ENCODE data around the gene PPP1R18. TPM values are rescaled to one million over a fixed set of nuclear protein-coding genes. Genes with fewer than 3 reads are reported as not detected.
A peak's percentile ranks its signal among the peaks of the same experiment; 100 is the strongest.

Gene PPP1R18
- total and polyA plus RNA-seq, 2 of the 4 experiments (the other 2 are of a cell fraction), result 31.9 to 134 TPM

GRCh38 chr6:30672445-30673253 lies 13.8 kb downstream of the PPP1R18 start, which contains the start of gene DHX16:
Gene DHX16, minus strand, starts transcription at chr6:30673006. Its CDS starts 165 bp downstream, at chr6:30672841.
- Histone ChIP-seq H3K14ac (replicated peaks; ENCODE audit: low read depth, low read length) (peak within 1 kb of the TSS; percentile 66), H3K9ac (ENCODE audit: low read depth, low read length) (peak within 1 kb of the TSS; percentile 83), H2BK15ac (ENCODE audit: low read depth, low read length) (no peak within 1 kb of the TSS), H3K23ac (ENCODE audit: low read depth, low read length) (peak within 1 kb of the TSS; percentile 73), H3K4me1 (ENCODE audit: control insufficient read depth, insufficient read depth, low read length) (peaks cover 3% of the 10 kb centered on the region; the same call in 1 of the 2 replicates), H2AK5ac (ENCODE audit: low read depth, low read length) (peak within 1 kb of the TSS; percentile 69), H3K36me3 (ENCODE audit: control insufficient read depth, insufficient read depth, low read length) (peaks cover 34% of the 10 kb centered on the region), H3K27ac (ENCODE audit: insufficient read depth, low read length) (peak within 1 kb of the TSS; percentile 58), H3K79me1 (ENCODE audit: low read depth in 1 of 2, low read length in 2 of 2) (peaks cover 25 to 41% of the 10 kb centered on the region in 2 experiments), H3K9me1 (ENCODE audit: insufficient read depth, low read length) (no peaks in the 10 kb centered on the region), H3K18ac (ENCODE audit: low read depth, low read length) (no peak within 1 kb of the TSS), H4K5ac (ENCODE audit: low read depth, low read length) (no peak within 1 kb of the TSS), H4K8ac (ENCODE audit: low read depth in 2 of 2, low read length in 2 of 2) (peak within 1 kb of the TSS; percentile 9 to 74; a peak in 2 of 4 replicates), H4K91ac (ENCODE audit: insufficient read depth, low read depth, low read length) (peak within 1 kb of the TSS; percentile 7; the same call in 1 of the 2 replicates), H2AFZ (replicated peaks; ENCODE audit: low read length, poor library complexity) (peak within 1 kb of the TSS; percentile 95), H3K4ac (ENCODE audit: low read depth, low read length) (peak within 1 kb of the TSS; percentile 80), H3K4me3 (ENCODE audit: insufficient read depth, low read depth, low read length) (peak within 1 kb of the TSS; percentile 77), H3K4me2 (ENCODE audit: low read depth, low read length) (peak within 1 kb of the TSS; percentile 95), H2AK9ac (replicated peaks; ENCODE audit: low read depth, low read length, poor library complexity) (peak within 1 kb of the TSS; percentile 92), H3K9me3 (ENCODE audit: control insufficient read depth, insufficient read depth, low read length) (no peaks in the 10 kb centered on the region), H2BK5ac (ENCODE audit: low read depth, low read length, poor library complexity, severe bottlenecking) (peak within 1 kb of the TSS; percentile 41), H3K56ac (ENCODE audit: extremely low read depth, insufficient read depth, low read length) (no peak within 1 kb of the TSS), H2BK20ac (ENCODE audit: low read depth, low read length) (no peak within 1 kb of the TSS), H2BK120ac (ENCODE audit: low read depth, low read length) (no peak within 1 kb of the TSS; the same call in 1 of the 2 replicates), H3K27me3 (ENCODE audit: control insufficient read depth, insufficient read depth, low read length) (no peaks in the 10 kb centered on the region), H4K20me1 (ENCODE audit: insufficient read depth, low read length) (peaks cover 21% of the 10 kb centered on the region)
- ChIA-PET CTCF (interaction anchor here (0.6 to 1.4 kb wide), 4 partner anchors 31 to 62 kb away, joined by 3 to 5 read pairs (median 4); no protein-coding TSS in a partner anchor), POLR2A (ENCODE audit: unreplicated experiment) (interaction anchor here (1.0 to 1.7 kb wide), 4 partner anchors 10 to 60 kb away, joined by 3 to 7 read pairs (median 4); no protein-coding TSS in a partner anchor)
- in situ Hi-C loops (cut with MboI; ENCODE audit: low sequenced_read_pairs), result no loop called here
- no TSS peak for BruUV-seq (replicated peaks)
- TF ChIP-seq MAZ (IDR thresholded peaks at IDR 0.05; ENCODE audit: borderline replicate concordance, low read depth, low read length) (0 out of 2 replicates have a peak, but pooled peaks have one; percentile 22), RAD21 (IDR thresholded peaks at IDR 0.05; ENCODE audit: low read length) (peak; percentile 56), MXI1 (IDR thresholded peaks at IDR 0.05; ENCODE audit: borderline replicate concordance, low read depth, low read length) (peak; percentile 76), FOS (IDR thresholded peaks at IDR 0.05; ENCODE audit: low read depth, low read length) (no peak), CHD1 (IDR thresholded peaks at IDR 0.05; ENCODE audit: low read depth, low read length) (0 out of 2 replicates have a peak, but pooled peaks have one; percentile 38), CEBPB (IDR thresholded peaks at IDR 0.05; ENCODE audit: low read depth, low read length) (no peak), SMC3 (IDR thresholded peaks at IDR 0.05; ENCODE audit: low read depth, low read length) (peak; percentile 70), RFX5 (IDR thresholded peaks at IDR 0.05; ENCODE audit: low read depth, low read length) (no peak), POLR2A (IDR thresholded peaks at IDR 0.05; ENCODE audit: low read depth, low read length) (0 out of 2 replicates have a peak, but pooled peaks have one; percentile 31)
- TF ChIP-seq, protein P1, sequence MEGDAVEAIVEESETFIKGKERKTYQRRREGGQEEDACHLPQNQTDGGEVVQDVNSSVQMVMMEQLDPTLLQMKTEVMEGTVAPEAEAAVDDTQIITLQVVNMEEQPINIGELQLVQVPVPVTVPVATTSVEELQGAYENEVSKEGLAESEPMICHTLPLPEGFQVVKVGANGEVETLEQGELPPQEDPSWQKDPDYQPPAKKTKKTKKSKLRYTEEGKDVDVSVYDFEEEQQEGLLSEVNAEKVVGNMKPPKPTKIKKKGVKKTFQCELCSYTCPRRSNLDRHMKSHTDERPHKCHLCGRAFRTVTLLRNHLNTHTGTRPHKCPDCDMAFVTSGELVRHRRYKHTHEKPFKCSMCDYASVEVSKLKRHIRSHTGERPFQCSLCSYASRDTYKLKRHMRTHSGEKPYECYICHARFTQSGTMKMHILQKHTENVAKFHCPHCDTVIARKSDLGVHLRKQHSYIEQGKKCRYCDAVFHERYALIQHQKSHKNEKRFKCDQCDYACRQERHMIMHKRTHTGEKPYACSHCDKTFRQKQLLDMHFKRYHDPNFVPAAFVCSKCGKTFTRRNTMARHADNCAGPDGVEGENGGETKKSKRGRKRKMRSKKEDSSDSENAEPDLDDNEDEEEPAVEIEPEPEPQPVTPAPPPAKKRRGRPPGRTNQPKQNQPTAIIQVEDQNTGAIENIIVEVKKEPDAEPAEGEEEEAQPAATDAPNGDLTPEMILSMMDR (conservative IDR thresholded peaks at IDR 0.05; ENCODE audit: low read depth, low read length), result peak; percentile 94
- TF ChIP-seq, protein P2, sequence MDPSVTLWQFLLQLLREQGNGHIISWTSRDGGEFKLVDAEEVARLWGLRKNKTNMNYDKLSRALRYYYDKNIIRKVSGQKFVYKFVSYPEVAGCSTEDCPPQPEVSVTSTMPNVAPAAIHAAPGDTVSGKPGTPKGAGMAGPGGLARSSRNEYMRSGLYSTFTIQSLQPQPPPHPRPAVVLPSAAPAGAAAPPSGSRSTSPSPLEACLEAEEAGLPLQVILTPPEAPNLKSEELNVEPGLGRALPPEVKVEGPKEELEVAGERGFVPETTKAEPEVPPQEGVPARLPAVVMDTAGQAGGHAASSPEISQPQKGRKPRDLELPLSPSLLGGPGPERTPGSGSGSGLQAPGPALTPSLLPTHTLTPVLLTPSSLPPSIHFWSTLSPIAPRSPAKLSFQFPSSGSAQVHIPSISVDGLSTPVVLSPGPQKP (IDR thresholded peaks at IDR 0.05; ENCODE audit: borderline replicate concordance, low read depth, low read length), result no peak
- TF ChIP-seq, protein P3, sequence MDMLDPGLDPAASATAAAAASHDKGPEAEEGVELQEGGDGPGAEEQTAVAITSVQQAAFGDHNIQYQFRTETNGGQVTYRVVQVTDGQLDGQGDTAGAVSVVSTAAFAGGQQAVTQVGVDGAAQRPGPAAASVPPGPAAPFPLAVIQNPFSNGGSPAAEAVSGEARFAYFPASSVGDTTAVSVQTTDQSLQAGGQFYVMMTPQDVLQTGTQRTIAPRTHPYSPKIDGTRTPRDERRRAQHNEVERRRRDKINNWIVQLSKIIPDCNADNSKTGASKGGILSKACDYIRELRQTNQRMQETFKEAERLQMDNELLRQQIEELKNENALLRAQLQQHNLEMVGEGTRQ (IDR thresholded peaks at IDR 0.05; ENCODE audit: low read depth, low read length), result no peak
- DNase-seq, result peak; percentile 98
- ATAC-seq (ENCODE audit: low read depth), result peak; percentile 88
- intact Hi-C loops (cut with micrococcal nuclease), result loop anchor here (2.0 kb wide), 1 partner anchor 190 kb away; no protein-coding TSS in a partner anchor
- 0% methylated on average over 41 of the region's 57 CpGs; no CpG with 5 or more reads in 1 of the 2 experiments for WGBS, 2 experiments (ENCODE audit: extremely low coverage in 2 of 2, insufficient read length in 1 of 2)
- dilution Hi-C loops (cut with HindIII; ENCODE audit: low sequenced_read_pairs, unreplicated experiment), result no loop called here

Measured in IMR-90 (cell line).